Measurements from ENCODE around the gene IPMK.

DNA sequence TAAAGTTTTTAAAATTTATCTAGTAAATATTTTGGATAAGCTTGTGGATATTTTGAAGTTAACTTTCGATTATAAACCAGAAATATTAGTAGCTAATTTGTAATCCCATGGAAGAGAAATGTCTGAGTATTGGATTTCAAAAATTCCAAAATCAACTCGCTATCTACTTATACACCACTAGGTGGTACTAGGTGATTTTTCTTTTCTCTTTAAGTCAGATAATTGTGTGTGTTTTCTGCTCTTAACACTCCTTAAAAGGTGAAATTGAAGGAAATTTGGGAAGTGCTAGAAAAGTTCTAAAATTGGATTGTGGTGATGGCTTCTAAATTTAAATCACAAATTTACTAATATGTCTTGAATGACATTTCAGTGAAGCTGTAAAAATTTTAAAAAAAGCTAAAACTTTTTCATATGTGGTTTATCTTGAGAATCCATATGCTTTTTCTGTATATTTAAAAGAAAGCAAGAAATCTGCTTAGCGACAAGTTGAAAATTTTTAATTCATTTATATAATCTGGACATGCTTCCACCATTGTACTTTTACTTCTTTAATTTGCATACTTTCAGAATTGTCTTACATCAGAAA lies 90.2 kb downstream of the IPMK start:
- TF ChIP-seq, protein P1, sequence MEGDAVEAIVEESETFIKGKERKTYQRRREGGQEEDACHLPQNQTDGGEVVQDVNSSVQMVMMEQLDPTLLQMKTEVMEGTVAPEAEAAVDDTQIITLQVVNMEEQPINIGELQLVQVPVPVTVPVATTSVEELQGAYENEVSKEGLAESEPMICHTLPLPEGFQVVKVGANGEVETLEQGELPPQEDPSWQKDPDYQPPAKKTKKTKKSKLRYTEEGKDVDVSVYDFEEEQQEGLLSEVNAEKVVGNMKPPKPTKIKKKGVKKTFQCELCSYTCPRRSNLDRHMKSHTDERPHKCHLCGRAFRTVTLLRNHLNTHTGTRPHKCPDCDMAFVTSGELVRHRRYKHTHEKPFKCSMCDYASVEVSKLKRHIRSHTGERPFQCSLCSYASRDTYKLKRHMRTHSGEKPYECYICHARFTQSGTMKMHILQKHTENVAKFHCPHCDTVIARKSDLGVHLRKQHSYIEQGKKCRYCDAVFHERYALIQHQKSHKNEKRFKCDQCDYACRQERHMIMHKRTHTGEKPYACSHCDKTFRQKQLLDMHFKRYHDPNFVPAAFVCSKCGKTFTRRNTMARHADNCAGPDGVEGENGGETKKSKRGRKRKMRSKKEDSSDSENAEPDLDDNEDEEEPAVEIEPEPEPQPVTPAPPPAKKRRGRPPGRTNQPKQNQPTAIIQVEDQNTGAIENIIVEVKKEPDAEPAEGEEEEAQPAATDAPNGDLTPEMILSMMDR (IDR thresholded peaks at IDR 0.05; ENCODE audit: control extremely low read depth in 1 of 3, insufficient read depth in 1 of 3, low read depth in 1 of 3, low read length in 3 of 3) = peak in 2 of 3 experiments; percentile 16 to 38; a peak in 2 of 4 replicates
- no peak for TF ChIP-seq SP1 (IDR thresholded peaks at IDR 0.05; ENCODE audit: low read depth, low read length)
- TF ChIP-seq HDAC6 (IDR thresholded peaks at IDR 0.05; ENCODE audit: low read depth, low read length) = no peak
- TF ChIP-seq POLR2AphosphoS5 (IDR thresholded peaks at IDR 0.05; ENCODE audit: low read depth, low read length) = no peak
- no peak for TF ChIP-seq POLR2A (IDR thresholded peaks at IDR 0.05; ENCODE audit: control extremely low read depth in 1 of 2, low read depth in 2 of 2, low read length in 2 of 2)
- no peak for TF ChIP-seq TEAD4 (IDR thresholded peaks at IDR 0.05; ENCODE audit: low read depth, low read length)
- TF ChIP-seq SIN3A (conservative IDR thresholded peaks at IDR 0.05 in 1 of 2, IDR thresholded peaks at IDR 0.05 in 1 of 2; ENCODE audit: low read depth in 1 of 2, low read length in 2 of 2) = no peak
- no peak for TF ChIP-seq JUND (IDR thresholded peaks at IDR 0.05; ENCODE audit: low read length)
- TF ChIP-seq KDM1A (IDR thresholded peaks at IDR 0.05; ENCODE audit: borderline replicate concordance, low read length) = no peak
- TF ChIP-seq KDM4A (IDR thresholded peaks at IDR 0.05; ENCODE audit: low read depth, low read length, severe bottlenecking) = no peak
- TF ChIP-seq CREB1 (IDR thresholded peaks at IDR 0.05) = no peak
- no peak for TF ChIP-seq RNF2 (IDR thresholded peaks at IDR 0.05; ENCODE audit: borderline replicate concordance, low read depth, low read length, missing control alignments, poor library complexity, severe bottlenecking)
- peak; percentile 55 to 69 for TF ChIP-seq RAD21 (IDR thresholded peaks at IDR 0.05 in 1 of 2, conservative IDR thresholded peaks at IDR 0.05 in 1 of 2; ENCODE audit: low read depth in 2 of 2, low read length in 2 of 2)

Measured in H1 (cell line).